Central memory CD8-positive, alpha-beta T cell (primary cell): ENCODE measurements around the gene MRPS27.

Experiments used
- ATAC-seq: fragments of 150-1000 bp; cut with Tn5 transposase; replicated peaks from 2 replicates; pipeline ENCODE4 v1.10.0; 2022; ENCODE audit warnings: mild to moderate bottlenecking, moderate FRiP score, moderate number of reproducible peaks; ENCODE audit not compliant: poor library complexity, severe bottlenecking; ENCODE audit errors: extremely low read depth
- DNase-seq, 2 donors: peaks; one replicate each; pipeline ENCODE4 v3.0.0; 2021; ENCODE audit warnings: low spot score in 2 of 2
- H3K27ac Mint-ChIP-seq: one replicate; pipeline ENCODE4 v1.8.0; 2022; ENCODE audit warnings: low read depth, mild to moderate bottlenecking, moderate library complexity, mixed read lengths
- H3K27me3 Mint-ChIP-seq: one replicate; pipeline ENCODE4 v1.8.0; 2022; ENCODE audit warnings: mixed read lengths
- H3K36me3 Mint-ChIP-seq: one replicate; pipeline ENCODE4 v1.8.0; 2022; ENCODE audit warnings: mild to moderate bottlenecking, moderate library complexity, mixed read lengths; ENCODE audit not compliant: insufficient read depth
- H3K4me1 Mint-ChIP-seq: one replicate; pipeline ENCODE4 v1.8.0; 2022; ENCODE audit warnings: mixed read lengths
- H3K4me3 Mint-ChIP-seq: one replicate; pipeline ENCODE4 v1.8.0; 2022; ENCODE audit warnings: mild to moderate bottlenecking, moderate library complexity, mixed read lengths
- H3K9me3 Mint-ChIP-seq: one replicate; pipeline ENCODE4 v1.8.0; 2022; ENCODE audit warnings: mixed read lengths

Gene MRPS27

GRCh38 chr5:72265032-72265877 is 54.8 kb downstream of the MRPS27 start:
- ATAC-seq (no peak), DNase-seq (no peak)
- no peak overlapping the region for H3K27ac Mint-ChIP-seq
- no peaks in the 10 kb centered on the region for H3K9me3 Mint-ChIP-seq
- H3K4me1 Mint-ChIP-seq = peaks cover 22% of the 10 kb centered on the region
- no peak overlapping the region for H3K4me3 Mint-ChIP-seq
- no peaks in the 10 kb centered on the region for H3K27me3 Mint-ChIP-seq
- H3K36me3 Mint-ChIP-seq = peaks cover 5% of the 10 kb centered on the region

DNA sequence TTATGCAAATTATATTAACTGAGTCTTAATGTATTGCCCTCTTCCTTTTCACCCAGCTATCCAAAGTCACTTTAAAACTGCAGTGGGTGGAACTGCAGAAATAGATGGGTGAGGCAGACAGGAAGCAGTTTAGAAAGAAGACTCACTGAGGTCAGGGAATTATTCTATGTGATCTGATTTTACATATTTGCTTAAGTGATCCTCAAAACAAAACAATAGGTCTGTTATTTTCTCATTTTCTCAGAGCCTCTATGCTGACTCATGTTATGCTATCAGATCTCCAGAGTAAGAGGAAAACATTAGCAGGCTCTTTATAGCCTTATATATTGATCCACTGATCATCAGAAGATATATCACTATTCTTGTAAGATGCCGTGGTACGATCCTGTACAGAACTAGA is 63.5 kb downstream of the MRPS27 start:
- H3K9me3 Mint-ChIP-seq = no peaks in the 10 kb centered on the region
- no peak for DNase-seq
- no peak for ATAC-seq
- H3K4me1 Mint-ChIP-seq = peaks cover 12% of the 10 kb centered on the region
- H3K27me3 Mint-ChIP-seq = no peaks in the 10 kb centered on the region
- H3K4me3 Mint-ChIP-seq = no peak overlapping the region
- H3K27ac Mint-ChIP-seq = no peak overlapping the region
- peaks cover 5% of the 10 kb centered on the region for H3K36me3 Mint-ChIP-seq

DNA sequence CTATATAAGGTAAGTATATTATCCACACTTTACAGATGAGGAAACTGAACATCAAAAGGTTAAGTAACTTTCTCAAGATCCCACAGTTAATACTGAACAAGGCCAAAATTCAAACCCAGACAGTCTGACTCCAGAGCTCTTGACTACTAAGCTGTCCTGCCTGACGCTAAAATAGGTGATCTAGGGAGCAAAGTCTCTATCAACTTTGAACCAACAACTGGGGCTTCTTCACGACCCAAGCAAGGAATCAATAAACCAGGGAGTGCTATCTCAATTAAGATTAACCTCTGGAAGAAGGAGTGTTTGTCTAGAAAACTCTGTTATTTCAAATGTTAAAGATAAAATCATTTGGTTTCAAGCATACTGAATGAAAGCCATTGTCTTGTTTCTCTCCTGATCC is 64.4 kb downstream of the MRPS27 start:
- peaks cover 4% of the 10 kb centered on the region for H3K36me3 Mint-ChIP-seq

GRCh38 chr5:72255237-72255636 is 64.8 kb downstream of the MRPS27 start:
- Mint-ChIP-seq H3K9me3 (no peaks in the 10 kb centered on the region), H3K27ac (no peak overlapping the region), H3K27me3 (no peaks in the 10 kb centered on the region), H3K36me3 (peaks cover 4% of the 10 kb centered on the region), H3K4me1 (peaks cover 18% of the 10 kb centered on the region), H3K4me3 (no peak overlapping the region)
- ATAC-seq (no peak), DNase-seq (no peak)

More for the DNA sequence above, 64.4 kb downstream of the MRPS27 start:
- H3K27me3 Mint-ChIP-seq = no peaks in the 10 kb centered on the region
- DNase-seq = no peak
- peaks cover 18% of the 10 kb centered on the region for H3K4me1 Mint-ChIP-seq
- no peak for ATAC-seq
- H3K4me3 Mint-ChIP-seq = no peak overlapping the region
- no peak overlapping the region for H3K27ac Mint-ChIP-seq
- H3K9me3 Mint-ChIP-seq = no peaks in the 10 kb centered on the region

DNA sequence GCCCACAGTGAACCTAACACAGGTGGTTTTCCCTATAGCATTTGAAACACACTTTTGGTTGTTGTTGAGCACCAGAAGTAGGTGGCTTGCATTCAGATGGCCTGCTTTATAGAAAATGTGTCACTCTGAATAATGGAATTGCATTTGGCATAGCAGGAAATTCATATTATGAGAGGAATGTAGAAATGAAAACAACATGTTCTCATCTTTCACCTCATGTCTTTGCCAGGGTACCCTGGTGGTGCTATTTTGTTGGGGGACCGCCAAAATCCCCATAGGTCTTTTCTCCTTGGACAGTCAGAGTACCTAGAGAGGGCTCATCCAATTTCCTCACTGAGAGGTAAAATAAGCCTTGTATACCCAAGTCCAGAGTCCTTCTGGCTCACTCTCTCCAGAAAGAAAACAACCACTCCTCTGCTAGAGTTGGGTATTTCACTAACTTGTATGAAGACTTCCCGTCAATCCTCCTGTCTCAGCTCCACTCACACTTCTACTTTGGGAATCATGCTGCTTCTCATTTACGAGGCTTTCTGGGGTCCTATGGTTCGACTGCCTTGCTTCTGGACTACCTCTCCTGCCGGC is 67.4 kb downstream of the MRPS27 start:
- Mint-ChIP-seq H3K4me3 (no peak overlapping the region), H3K27me3 (no peaks in the 10 kb centered on the region), H3K27ac (no peak overlapping the region), H3K9me3 (no peaks in the 10 kb centered on the region), H3K36me3 (peaks cover 4% of the 10 kb centered on the region), H3K4me1 (peaks cover 17% of the 10 kb centered on the region)
- DNase-seq = no peak
- ATAC-seq = no peak

- ATAC-seq (no peak), DNase-seq (no peak)
- Mint-ChIP-seq H3K27me3 (no peaks in the 10 kb centered on the region), H3K4me3 (no peak overlapping the region), H3K4me1 (peaks cover 12% of the 10 kb centered on the region), H3K27ac (no peak overlapping the region), H3K9me3 (no peaks in the 10 kb centered on the region), H3K36me3 (peaks cover 3% of the 10 kb centered on the region)
Observed at GRCh38 chr5:72252008-72252407, 68.0 kb downstream of the MRPS27 start.

DNA sequence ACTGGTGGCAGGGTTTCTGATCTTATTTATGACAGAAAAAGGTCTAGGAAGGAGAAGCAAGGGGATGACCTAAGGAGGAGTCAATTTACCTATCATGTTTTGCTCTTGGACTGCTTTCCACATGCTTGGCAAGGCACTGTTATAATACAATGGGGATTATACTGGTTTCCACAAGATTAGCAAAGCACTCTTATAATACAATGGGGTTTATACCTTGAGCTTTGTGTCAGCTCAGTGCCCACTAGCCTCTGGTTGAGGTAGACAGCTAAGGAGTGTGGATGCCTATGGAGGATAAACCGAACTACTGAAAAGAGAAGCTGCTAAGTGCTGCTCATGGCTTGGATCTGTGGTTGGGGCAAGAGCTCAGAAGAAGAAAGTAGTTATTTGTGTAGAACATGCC is 68.7 kb downstream of the MRPS27 start:
- no peaks in the 10 kb centered on the region for H3K9me3 Mint-ChIP-seq
- H3K4me3 Mint-ChIP-seq = no peak overlapping the region
- peaks cover 3% of the 10 kb centered on the region for H3K36me3 Mint-ChIP-seq
- peaks cover 17% of the 10 kb centered on the region for H3K4me1 Mint-ChIP-seq
- ATAC-seq (no peak), DNase-seq (no peak)
- H3K27me3 Mint-ChIP-seq = no peaks in the 10 kb centered on the region
- no peak overlapping the region for H3K27ac Mint-ChIP-seq

- ATAC-seq (no peak), DNase-seq (no peak)
- Mint-ChIP-seq H3K27me3 (no peaks in the 10 kb centered on the region), H3K36me3 (peaks cover 3% of the 10 kb centered on the region), H3K9me3 (no peaks in the 10 kb centered on the region), H3K4me3 (no peak overlapping the region), H3K4me1 (peaks cover 34% of the 10 kb centered on the region), H3K27ac (no peak overlapping the region)
Observed at GRCh38 chr5:72248410-72248981, 71.5 kb downstream of the MRPS27 start.

- Mint-ChIP-seq H3K27ac (no peak overlapping the region), H3K27me3 (no peaks in the 10 kb centered on the region), H3K36me3 (no peaks in the 10 kb centered on the region), H3K4me1 (peaks cover 29% of the 10 kb centered on the region), H3K9me3 (no peaks in the 10 kb centered on the region), H3K4me3 (no peak overlapping the region)
- DNase-seq (no peak), ATAC-seq (no peak)
Observed at GRCh38 chr5:72246954-72247442, 73.0 kb downstream of the MRPS27 start.

DNA sequence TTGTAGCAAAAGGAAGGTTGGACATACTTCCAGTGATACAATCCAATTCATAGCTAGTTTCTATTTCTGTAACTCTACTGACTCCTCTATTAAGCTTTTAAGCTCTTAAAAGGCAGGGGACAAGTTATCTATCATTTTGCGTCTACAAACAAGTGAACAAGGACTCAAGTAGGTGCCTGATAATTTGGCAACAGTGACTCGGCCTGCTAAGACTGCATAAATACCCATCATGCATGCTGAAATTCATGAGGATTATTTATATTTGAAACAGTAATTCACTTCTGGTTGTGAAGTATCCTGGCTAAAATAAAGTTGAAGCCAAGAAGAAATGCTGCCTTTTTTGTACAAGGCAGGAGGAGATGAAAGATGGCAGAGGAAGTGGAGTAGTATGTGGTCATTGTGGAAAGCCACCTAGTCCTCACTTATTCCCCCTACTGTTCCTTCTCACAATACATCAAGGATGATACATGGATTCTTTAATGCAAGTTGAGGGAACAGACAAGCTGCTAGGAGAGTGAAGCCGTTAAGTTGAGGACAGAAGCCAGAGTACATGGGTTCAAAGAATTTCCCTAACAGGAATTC is 74.0 kb downstream of the MRPS27 start:
- Mint-ChIP-seq H3K36me3 (no peaks in the 10 kb centered on the region), H3K4me1 (peaks cover 25% of the 10 kb centered on the region), H3K27ac (no peak overlapping the region), H3K27me3 (no peaks in the 10 kb centered on the region), H3K9me3 (no peaks in the 10 kb centered on the region), H3K4me3 (no peak overlapping the region)
- ATAC-seq (peak; percentile 60), DNase-seq (no peak)

DNA sequence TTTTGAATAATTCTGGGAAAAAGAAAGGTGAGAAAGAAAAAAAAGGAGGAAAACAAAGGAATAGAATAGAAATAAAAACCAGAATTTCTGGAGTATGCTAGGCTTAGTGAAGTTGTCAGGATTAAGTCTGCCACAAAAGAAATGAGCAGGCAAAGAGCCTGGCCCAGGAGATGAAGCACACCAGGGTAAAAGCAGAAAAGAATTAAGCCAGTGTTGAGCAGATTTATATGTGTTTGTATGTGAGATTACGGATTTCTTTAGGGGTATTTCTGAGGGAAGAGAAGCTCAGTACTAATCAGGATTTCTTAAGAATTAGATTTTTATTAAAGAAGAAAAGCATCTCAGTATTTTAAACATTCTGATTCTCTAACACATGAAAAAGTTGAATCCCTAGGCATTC is 74.5 kb downstream of the MRPS27 start:
- H3K4me3 Mint-ChIP-seq = no peak overlapping the region
- no peaks in the 10 kb centered on the region for H3K9me3 Mint-ChIP-seq
- DNase-seq (no peak), ATAC-seq (no peak)
- no peaks in the 10 kb centered on the region for H3K36me3 Mint-ChIP-seq
- H3K27me3 Mint-ChIP-seq = no peaks in the 10 kb centered on the region
- H3K27ac Mint-ChIP-seq = no peak overlapping the region
- peaks cover 22% of the 10 kb centered on the region for H3K4me1 Mint-ChIP-seq

GRCh38 chr5:72244862-72245371 is 75.1 kb downstream of the MRPS27 start:
- Mint-ChIP-seq H3K4me3 (no peak overlapping the region), H3K4me1 (peaks cover 22% of the 10 kb centered on the region), H3K36me3 (no peaks in the 10 kb centered on the region), H3K9me3 (no peaks in the 10 kb centered on the region), H3K27me3 (no peaks in the 10 kb centered on the region), H3K27ac (no peak overlapping the region)
- ATAC-seq = no peak
- no peak for DNase-seq
